ENCODE data around the gene RTL3.

- TF ChIP-seq POLR2A (IDR thresholded peaks at IDR 0.05) (no peak), CTCF (IDR thresholded peaks at IDR 0.05) (peak in 2 of 4 experiments; percentile 7 to 9)
Observed at GRCh38 chrX:78708262-78708661, 49.1 kb upstream of the RTL3 start.

All from uterus (tissue), 2 donors.